MM.1S (cell line): ENCODE data around the gene PIGM.

Source experiments
- DNase-seq: peaks from one replicate; pipeline ENCODE4 v3.0.0-alpha.2; 2015
- H2AFZ ChIP-seq: fragments of 300-600 bp; sonication (generic); 2 replicates; pipeline ENCODE4 v1.6.0; 2016; ENCODE audit warnings: antibody characterized with exemption, low read length
- H3F3A ChIP-seq: fragments of 300-600 bp; sonication (generic); 2 replicates; pipeline ENCODE4 v1.6.1; 2016; ENCODE audit warnings: mild to moderate bottlenecking, antibody characterized with exemption, low read length, moderate library complexity, mixed read lengths; ENCODE audit not compliant: insufficient read depth
- H3K27ac ChIP-seq: fragments of 300-600 bp; sonication (generic); 2 replicates; pipeline ENCODE4 v1.5.1; 2016; ENCODE audit warnings: mild to moderate bottlenecking, low read length
- H3K27me3 ChIP-seq: fragments of 300-600 bp; sonication (generic); replicated peaks from 2 replicates; pipeline ENCODE4 v1.6.0; 2016; ENCODE audit warnings: low read length; ENCODE audit not compliant: insufficient read depth
- H3K36me3 ChIP-seq: fragments of 300-600 bp; sonication (generic); replicated peaks from 2 replicates; pipeline ENCODE4 v1.6.1; 2016; ENCODE audit warnings: mild to moderate bottlenecking, low read length, mixed read lengths; ENCODE audit not compliant: insufficient read depth
- H3K4me1 ChIP-seq: fragments of 300-600 bp; sonication (generic); 2 replicates; pipeline ENCODE4 v1.6.1; 2016; ENCODE audit warnings: low read length, mixed read lengths
- H3K4me2 ChIP-seq: fragments of 300-600 bp; sonication (generic); 2 replicates; pipeline ENCODE4 v1.6.0; 2016; ENCODE audit warnings: low read depth, low read length
- H3K4me3 ChIP-seq: fragments of 300-600 bp; sonication (generic); 2 replicates; pipeline ENCODE4 v1.5.1; 2016; ENCODE audit warnings: low read length, mixed read lengths
- H3K79me2 ChIP-seq: fragments of 300-600 bp; sonication (generic); 2 replicates; pipeline ENCODE4 v1.6.1; 2016; ENCODE audit warnings: mixed run types, low read length, mixed read lengths
- H3K9ac ChIP-seq: fragments of 300-600 bp; sonication (generic); 2 replicates; pipeline ENCODE4 v1.6.1; 2016; ENCODE audit warnings: low read length, mixed read lengths
- H3K9me2 ChIP-seq: fragments of 300-600 bp; sonication (generic); replicated peaks from 2 replicates; pipeline ENCODE4 v1.6.1; 2016; ENCODE audit warnings: mild to moderate bottlenecking, low read length, mixed read lengths; ENCODE audit not compliant: insufficient read depth
- H3K9me3 ChIP-seq: fragments of 300-600 bp; sonication (generic); replicated peaks from 2 replicates; pipeline ENCODE4 v1.6.1; 2016; ENCODE audit warnings: mild to moderate bottlenecking, low read length, mixed read lengths; ENCODE audit not compliant: insufficient read depth
- H4K20me1 ChIP-seq: fragments of 300-600 bp; sonication (generic); 2 replicates; pipeline ENCODE4 v1.6.1; 2016; ENCODE audit warnings: mild to moderate bottlenecking, low read length, moderate library complexity, mixed read lengths; ENCODE audit not compliant: insufficient read depth
- EZH2 ChIP-seq: fragments of 300-600 bp; sonication (generic); optimal IDR thresholded peaks from 2 replicates; pipeline ENCODE3; 2017; ENCODE audit warnings: low read depth, mild to moderate bottlenecking, antibody characterized with exemption, low read length, mixed read lengths
- EZH2phosphoT487 ChIP-seq: fragments of 300-600 bp; sonication (generic); IDR thresholded peaks from 2 replicates; pipeline ENCODE4 v1.6.1; 2018; ENCODE audit warnings: antibody characterized with exemption, low read length
- TF ChIP-seq, protein P1 (sequence below): fragments of 300-600 bp; sonication (generic); IDR thresholded peaks from 2 replicates; pipeline ENCODE4 v1.5.1; 2016; ENCODE audit warnings: antibody characterized with exemption, low read length, mixed read lengths

PIGM gene

DNA sequence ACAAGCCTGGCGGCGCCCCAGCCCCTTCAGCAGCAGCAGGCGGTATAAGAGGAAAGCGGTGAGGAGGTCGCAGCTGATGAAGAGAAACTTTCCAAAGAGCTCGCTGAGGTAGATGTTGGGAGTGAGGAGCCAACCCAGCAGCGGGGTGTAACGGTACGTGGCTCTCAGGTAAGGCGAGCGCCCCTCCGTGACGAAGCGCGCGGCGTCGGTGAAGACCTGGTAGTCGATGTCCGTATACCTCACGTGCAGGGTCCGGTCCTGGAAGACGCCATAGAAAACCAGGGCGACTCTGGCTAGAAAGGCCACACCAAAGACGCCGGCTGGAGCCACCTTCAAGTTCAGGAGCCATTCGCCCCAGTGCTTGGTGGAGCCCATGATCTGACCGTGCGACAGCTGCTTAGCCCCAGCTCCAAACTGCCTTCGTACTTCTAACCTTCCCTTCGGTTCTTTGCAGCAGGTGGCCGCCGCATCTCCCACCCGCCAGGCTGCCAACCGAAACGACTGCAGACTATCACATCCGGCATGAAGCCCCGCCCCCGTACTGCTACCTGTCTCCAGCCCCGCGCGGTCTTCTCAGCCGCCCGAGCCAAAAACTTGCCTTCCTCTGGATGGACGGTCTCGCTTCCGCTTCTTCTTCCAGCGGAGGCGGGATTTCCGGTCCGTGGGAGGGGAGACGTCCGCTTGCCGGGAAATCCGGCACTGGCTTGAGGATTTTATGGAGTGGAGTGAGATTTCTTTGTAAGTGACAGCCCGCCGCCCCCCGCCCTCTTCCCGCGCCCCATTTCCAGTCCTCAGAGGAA, at the start of gene PIGM:
TSS of gene PIGM (minus strand) at position 626 of the 800 bp plus-strand sequence. CDS start at position 375, 251 bp downstream.
- Histone ChIP-seq H3K27me3 (no peaks in the 10 kb centered on the region), H3K4me2 (peak within 1 kb of the TSS; percentile 85), H3K9ac (peak within 1 kb of the TSS; percentile 70), H3K4me1 (peaks cover 26% of the 10 kb centered on the region), H3K36me3 (no peaks in the 10 kb centered on the region), H4K20me1 (no peaks in the 10 kb centered on the region), H3F3A (peaks cover 11% of the 10 kb centered on the region), H3K4me3 (peak within 1 kb of the TSS; percentile 80), H3K9me3 (no peaks in the 10 kb centered on the region), H3K27ac (peak within 1 kb of the TSS; percentile 62), H2AFZ (peak within 1 kb of the TSS; percentile 88), H3K79me2 (peaks cover 27% of the 10 kb centered on the region), H3K9me2 (no peaks in the 10 kb centered on the region)
- TF ChIP-seq EZH2 (no peak), EZH2phosphoT487 (no peak)
- TF ChIP-seq, protein P1, sequence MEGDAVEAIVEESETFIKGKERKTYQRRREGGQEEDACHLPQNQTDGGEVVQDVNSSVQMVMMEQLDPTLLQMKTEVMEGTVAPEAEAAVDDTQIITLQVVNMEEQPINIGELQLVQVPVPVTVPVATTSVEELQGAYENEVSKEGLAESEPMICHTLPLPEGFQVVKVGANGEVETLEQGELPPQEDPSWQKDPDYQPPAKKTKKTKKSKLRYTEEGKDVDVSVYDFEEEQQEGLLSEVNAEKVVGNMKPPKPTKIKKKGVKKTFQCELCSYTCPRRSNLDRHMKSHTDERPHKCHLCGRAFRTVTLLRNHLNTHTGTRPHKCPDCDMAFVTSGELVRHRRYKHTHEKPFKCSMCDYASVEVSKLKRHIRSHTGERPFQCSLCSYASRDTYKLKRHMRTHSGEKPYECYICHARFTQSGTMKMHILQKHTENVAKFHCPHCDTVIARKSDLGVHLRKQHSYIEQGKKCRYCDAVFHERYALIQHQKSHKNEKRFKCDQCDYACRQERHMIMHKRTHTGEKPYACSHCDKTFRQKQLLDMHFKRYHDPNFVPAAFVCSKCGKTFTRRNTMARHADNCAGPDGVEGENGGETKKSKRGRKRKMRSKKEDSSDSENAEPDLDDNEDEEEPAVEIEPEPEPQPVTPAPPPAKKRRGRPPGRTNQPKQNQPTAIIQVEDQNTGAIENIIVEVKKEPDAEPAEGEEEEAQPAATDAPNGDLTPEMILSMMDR, result no peak
- DNase-seq, result peak; percentile 99

DNA sequence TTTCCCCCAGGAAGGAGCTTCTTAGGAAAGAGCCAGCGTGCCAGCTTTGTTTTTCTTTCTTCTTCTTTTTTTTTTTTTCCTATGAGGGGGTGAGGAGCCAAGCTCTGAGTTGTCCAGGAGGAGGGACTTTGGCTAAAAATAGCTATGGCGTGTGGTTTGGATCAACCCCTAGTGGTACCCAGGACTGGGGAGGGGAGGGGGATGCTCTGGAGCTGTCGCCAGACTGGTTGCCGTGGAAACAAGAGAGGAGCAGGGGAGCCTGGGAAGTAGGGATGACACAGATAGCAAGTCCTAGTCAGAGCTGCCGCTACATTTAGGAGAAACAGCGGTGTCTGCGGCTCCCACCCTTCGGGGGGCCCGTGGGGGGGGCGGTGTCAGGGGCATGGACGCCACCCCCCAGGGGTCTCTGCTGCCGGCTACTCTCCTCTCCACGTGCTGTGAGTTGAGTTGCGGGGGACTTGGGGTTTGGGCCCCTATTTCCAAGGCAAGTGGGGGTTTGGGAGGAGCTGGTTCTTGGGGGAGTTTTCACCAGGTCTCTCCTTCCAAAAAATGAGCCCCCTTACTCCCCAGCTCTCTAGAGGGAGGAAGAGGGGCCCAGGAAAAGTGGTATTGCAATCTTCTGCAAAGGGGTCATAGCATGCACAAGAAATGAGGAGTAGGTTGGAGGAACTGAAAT, 49.6 kb upstream of the PIGM start, which contains the start of gene KCNJ9:
TSS of gene KCNJ9 (plus strand) at position 278 of the 676 bp plus-strand sequence. CDS start 2,493 bp downstream, outside the sequence.
- H3K4me1 ChIP-seq, result peaks cover 29% of the 10 kb centered on the region
- no peaks in the 10 kb centered on the region for H3K9me2 ChIP-seq
- H3K27me3 ChIP-seq, result peaks cover 34% of the 10 kb centered on the region
- H3K4me2 ChIP-seq, result peak within 1 kb of the TSS; percentile 28
- no peaks in the 10 kb centered on the region for H3K36me3 ChIP-seq
- no peaks in the 10 kb centered on the region for H4K20me1 ChIP-seq
- H2AFZ ChIP-seq, result no peak within 1 kb of the TSS
- DNase-seq, result no peak
- H3K9me3 ChIP-seq, result no peaks in the 10 kb centered on the region
- no peaks in the 10 kb centered on the region for H3K79me2 ChIP-seq
- H3K9ac ChIP-seq, result no peak within 1 kb of the TSS
- peaks cover 9% of the 10 kb centered on the region; the same call in 1 of the 2 replicates for H3F3A ChIP-seq
- H3K27ac ChIP-seq, result peak within 1 kb of the TSS; percentile 22; the same call in 1 of the 2 replicates
- TF ChIP-seq EZH2phosphoT487, result no peak
- TF ChIP-seq, protein P1, result no peak
- no peak for TF ChIP-seq EZH2
- no peak within 1 kb of the TSS for H3K4me3 ChIP-seq

DNA sequence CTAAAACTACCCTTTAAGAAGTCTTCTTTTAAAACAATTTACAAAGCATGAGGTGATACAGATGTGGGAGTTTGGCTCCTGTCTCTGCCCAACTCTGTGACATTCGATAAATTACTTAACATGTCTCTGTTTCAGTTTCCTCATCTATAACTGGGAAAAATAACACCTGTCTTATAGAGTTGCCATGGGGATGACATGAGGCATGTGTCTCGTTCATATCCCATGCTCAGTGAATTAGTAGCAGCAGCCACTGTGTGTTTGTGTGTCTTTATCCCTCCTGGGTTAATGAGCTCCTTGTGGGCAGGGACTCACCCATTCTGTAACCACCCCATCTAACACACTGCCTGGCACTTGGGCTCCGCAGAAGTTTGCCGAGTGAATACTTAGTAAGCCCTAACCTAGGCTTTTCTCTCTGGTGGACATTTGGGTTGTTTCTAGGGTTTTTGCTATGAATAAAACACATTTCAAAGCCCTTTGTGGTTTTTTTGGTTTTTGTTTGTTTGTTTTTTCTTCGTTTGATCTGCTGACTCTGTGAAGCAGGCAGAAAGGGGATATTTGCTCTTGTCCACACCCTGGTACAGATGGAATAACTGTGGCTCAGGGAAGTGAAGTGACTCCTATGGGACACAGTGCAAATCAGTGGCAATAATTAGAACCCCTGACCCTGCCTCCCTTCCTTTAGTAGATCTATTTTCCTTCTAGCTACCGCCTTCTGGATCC, 48.8 kb upstream of the PIGM start:
- peak; percentile 20 for DNase-seq
- peaks cover 9% of the 10 kb centered on the region; the same call in 1 of the 2 replicates for H3F3A ChIP-seq
- H3K9me3 ChIP-seq, result no peaks in the 10 kb centered on the region
- no peak overlapping the region for H2AFZ ChIP-seq
- H3K9ac ChIP-seq, result no peak overlapping the region
- H3K9me2 ChIP-seq, result no peaks in the 10 kb centered on the region
- H3K4me3 ChIP-seq, result no peak overlapping the region
- no peaks in the 10 kb centered on the region for H3K36me3 ChIP-seq
- no peaks in the 10 kb centered on the region for H4K20me1 ChIP-seq
- H3K4me2 ChIP-seq, result peak overlapping the region; percentile 28
- no peak for TF ChIP-seq EZH2
- TF ChIP-seq, protein P1, result no peak
- no peak for TF ChIP-seq EZH2phosphoT487
- no peaks in the 10 kb centered on the region for H3K79me2 ChIP-seq
- H3K27ac ChIP-seq, result peak overlapping the region; percentile 22; the same call in 1 of the 2 replicates
- peaks cover 34% of the 10 kb centered on the region for H3K27me3 ChIP-seq
- peaks cover 29% of the 10 kb centered on the region for H3K4me1 ChIP-seq
